B cell (primary cell): ENCODE results near the gene ALG6.

Experiments
- EZH2 ChIP-seq: IDR thresholded peaks from 2 replicates; pipeline ENCODE4 v1.6.1; 2012; ENCODE audit warnings: borderline replicate concordance, low read depth, mild to moderate bottlenecking, moderate library complexity, low read length; ENCODE audit not compliant: insufficient read depth, poor library complexity, severe bottlenecking
- TF ChIP-seq, protein P1 (sequence below): fragments of 200-600 bp; IDR thresholded peaks from one replicate; pipeline ENCODE4 v1.8.0; 2022; ENCODE audit warnings: antibody characterized with exemption, mild to moderate bottlenecking

DNA sequence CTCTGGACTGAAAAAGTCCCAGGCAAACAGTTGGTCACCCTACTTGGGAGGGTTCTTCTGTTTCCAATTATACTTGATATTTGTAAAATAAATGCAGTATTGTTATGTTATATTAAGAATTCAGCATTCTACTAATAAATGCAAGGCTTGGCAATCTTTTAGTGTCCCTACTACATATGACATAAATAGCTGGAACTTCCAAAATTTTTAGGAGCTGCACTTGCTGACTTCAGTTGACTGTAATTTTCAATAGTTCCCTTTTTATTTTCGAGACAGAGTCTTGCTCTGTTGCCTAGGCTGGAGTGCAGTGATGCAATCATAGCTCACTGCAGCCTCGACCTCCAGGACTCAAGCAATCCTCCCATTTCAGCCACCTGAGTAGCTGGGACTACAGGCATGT, 25.0 kb upstream of the ALG6 start:
- TF ChIP-seq, protein P1, sequence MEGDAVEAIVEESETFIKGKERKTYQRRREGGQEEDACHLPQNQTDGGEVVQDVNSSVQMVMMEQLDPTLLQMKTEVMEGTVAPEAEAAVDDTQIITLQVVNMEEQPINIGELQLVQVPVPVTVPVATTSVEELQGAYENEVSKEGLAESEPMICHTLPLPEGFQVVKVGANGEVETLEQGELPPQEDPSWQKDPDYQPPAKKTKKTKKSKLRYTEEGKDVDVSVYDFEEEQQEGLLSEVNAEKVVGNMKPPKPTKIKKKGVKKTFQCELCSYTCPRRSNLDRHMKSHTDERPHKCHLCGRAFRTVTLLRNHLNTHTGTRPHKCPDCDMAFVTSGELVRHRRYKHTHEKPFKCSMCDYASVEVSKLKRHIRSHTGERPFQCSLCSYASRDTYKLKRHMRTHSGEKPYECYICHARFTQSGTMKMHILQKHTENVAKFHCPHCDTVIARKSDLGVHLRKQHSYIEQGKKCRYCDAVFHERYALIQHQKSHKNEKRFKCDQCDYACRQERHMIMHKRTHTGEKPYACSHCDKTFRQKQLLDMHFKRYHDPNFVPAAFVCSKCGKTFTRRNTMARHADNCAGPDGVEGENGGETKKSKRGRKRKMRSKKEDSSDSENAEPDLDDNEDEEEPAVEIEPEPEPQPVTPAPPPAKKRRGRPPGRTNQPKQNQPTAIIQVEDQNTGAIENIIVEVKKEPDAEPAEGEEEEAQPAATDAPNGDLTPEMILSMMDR: no peak
- no peak for TF ChIP-seq EZH2
